Smooth muscle cell (in vitro differentiated cells): ENCODE results near the gene ATP5ME. TPM values are rescaled to one million over a fixed set of nuclear protein-coding genes. Genes with fewer than 3 reads are reported as not detected.

Source experiments
- DNase-seq: peaks from one replicate; lab custom pipeline; 2025; ENCODE audit not compliant: unreplicated experiment; lab: John Stamatoyannopoulos, UW
- H2AFZ ChIP-seq: fragments of 200-600 bp; sonication (generic); 2 replicates; pipeline ENCODE4 v1.6.0; 2016; ENCODE audit warnings: antibody characterized with exemption, low read depth, mild to moderate bottlenecking
- H3F3A ChIP-seq: fragments of 200-600 bp; sonication (generic); 2 replicates; pipeline ENCODE4 v1.6.0; 2017; ENCODE audit warnings: antibody characterized with exemption, low read depth
- H3K27ac ChIP-seq: fragments of 200-600 bp; sonication (generic); 2 replicates; pipeline ENCODE4 v1.5.1; 2016; ENCODE audit warnings: low read depth, mild to moderate bottlenecking
- H3K27me3 ChIP-seq: fragments of 200-600 bp; sonication (generic); 2 replicates; pipeline ENCODE4 v1.6.1; 2016; ENCODE audit warnings: low read depth, mild to moderate bottlenecking
- H3K36me3 ChIP-seq: fragments of 200-600 bp; sonication (generic); 2 replicates; pipeline ENCODE4 v1.5.1; 2016; ENCODE audit warnings: low read depth
- H3K4me1 ChIP-seq: fragments of 200-600 bp; sonication (generic); 2 replicates; pipeline ENCODE4 v1.5.1; 2016; ENCODE audit warnings: low read depth
- H3K4me2 ChIP-seq: fragments of 200-600 bp; sonication (generic); 2 replicates; pipeline ENCODE4 v1.6.0; 2016; ENCODE audit warnings: mild to moderate bottlenecking
- H3K4me3 ChIP-seq: fragments of 200-600 bp; sonication (generic); 2 replicates; pipeline ENCODE4 v1.5.1; 2016; ENCODE audit warnings: mild to moderate bottlenecking
- H3K79me2 ChIP-seq: fragments of 200-600 bp; sonication (generic); 2 replicates; pipeline ENCODE4 v1.6.0; 2016; ENCODE audit warnings: low read depth, mild to moderate bottlenecking
- H3K9ac ChIP-seq: fragments of 200-600 bp; sonication (generic); 2 replicates; pipeline ENCODE4 v1.6.0; 2016; ENCODE audit warnings: low read depth
- H3K9me3 ChIP-seq: fragments of 200-600 bp; sonication (generic); replicated peaks from 2 replicates; pipeline ENCODE4 v1.5.1; 2016; ENCODE audit warnings: low read depth
- H4K20me1 ChIP-seq: fragments of 200-600 bp; sonication (generic); 2 replicates; pipeline ENCODE4 v1.6.0; 2016; ENCODE audit warnings: low read depth
- WGBS: methylation state at CpG from one replicate; pipeline ENCODE4 v1.1.7; 2016; ENCODE audit warnings: low lambda C conversion rate; 5-methylcytosine and 5-hydroxymethylcytosine counted together
- polyA plus RNA-seq: library from polyadenylated mRNA; unstranded; fragments of >200 nt; fragmentation: Nextera tagmentation; extraction: Ambion mirVana; gene quantifications from 2 replicates; pipeline ENCODE4 v1.2.1, GENCODE V29; 2016
- total RNA-seq: library from RNA; depleted of rRNA; stranded (reverse); fragments of >200 nt; gene quantifications from 2 replicates; pipeline ENCODE4 v1.2.3, GENCODE V29; 2014
- TF ChIP-seq, protein P1 (sequence below): fragments of 200-600 bp; sonication (generic); IDR thresholded peaks from 2 replicates; pipeline ENCODE4 v1.5.1; 2017; ENCODE audit warnings: borderline replicate concordance, mild to moderate bottlenecking, antibody characterized with exemption; ENCODE audit not compliant: insufficient read depth, poor library complexity, severe bottlenecking

The ATP5ME gene
- total and polyA plus RNA-seq, 2 experiments from 2014 or later, result 95.4 to 699 TPM

DNA sequence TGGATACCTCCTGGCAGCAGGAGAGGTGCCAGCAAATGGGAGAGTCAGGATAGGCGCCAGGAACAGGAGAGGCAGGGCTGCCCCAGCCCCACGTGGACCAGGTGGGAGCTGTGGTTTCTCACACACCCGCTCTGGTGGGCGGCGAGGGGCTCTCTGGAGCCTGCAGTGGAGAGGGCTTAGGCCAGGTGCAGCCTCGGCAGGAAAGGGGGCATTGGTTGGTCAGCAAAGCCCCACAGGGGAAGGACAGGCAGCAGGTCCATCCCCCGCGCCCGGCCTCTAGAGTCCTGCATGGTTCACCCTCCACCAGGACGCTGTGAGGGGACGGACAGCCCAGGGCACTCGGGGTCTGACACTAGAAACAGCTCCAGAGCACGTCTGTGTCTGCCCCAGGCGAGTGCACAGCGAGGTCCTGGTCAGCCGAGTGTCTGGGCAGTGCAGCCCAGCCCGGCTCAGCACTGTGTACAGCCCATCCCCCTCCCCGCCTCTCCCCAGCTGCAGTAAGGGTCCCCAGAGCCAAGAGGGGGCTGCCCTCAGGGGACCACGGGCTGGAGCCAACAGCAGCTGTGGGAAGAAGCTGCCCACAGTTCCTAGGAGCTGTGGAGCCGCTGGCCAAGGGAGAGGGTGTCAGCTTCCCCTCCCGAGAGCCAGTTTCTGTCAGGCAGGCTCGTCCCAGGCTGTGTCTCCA lies 8.2 kb downstream of the ATP5ME start:
- Histone ChIP-seq H3K36me3 (no peaks in the 10 kb centered on the region), H4K20me1 (no peaks in the 10 kb centered on the region), H3K9ac (no peak overlapping the region), H3K79me2 (no peaks in the 10 kb centered on the region), H3K9me3 (no peaks in the 10 kb centered on the region), H3K27me3 (no peaks in the 10 kb centered on the region), H3K27ac (no peak overlapping the region), H3K4me1 (peaks cover 7% of the 10 kb centered on the region), H2AFZ (no peak overlapping the region), H3K4me2 (no peak overlapping the region), H3F3A (no peaks in the 10 kb centered on the region), H3K4me3 (no peak overlapping the region)
- DNase-seq, result no peak
- whole genome bisulfite sequencing, result 88% methylated on average over 20 of the region's 22 CpGs
- TF ChIP-seq, protein P1, sequence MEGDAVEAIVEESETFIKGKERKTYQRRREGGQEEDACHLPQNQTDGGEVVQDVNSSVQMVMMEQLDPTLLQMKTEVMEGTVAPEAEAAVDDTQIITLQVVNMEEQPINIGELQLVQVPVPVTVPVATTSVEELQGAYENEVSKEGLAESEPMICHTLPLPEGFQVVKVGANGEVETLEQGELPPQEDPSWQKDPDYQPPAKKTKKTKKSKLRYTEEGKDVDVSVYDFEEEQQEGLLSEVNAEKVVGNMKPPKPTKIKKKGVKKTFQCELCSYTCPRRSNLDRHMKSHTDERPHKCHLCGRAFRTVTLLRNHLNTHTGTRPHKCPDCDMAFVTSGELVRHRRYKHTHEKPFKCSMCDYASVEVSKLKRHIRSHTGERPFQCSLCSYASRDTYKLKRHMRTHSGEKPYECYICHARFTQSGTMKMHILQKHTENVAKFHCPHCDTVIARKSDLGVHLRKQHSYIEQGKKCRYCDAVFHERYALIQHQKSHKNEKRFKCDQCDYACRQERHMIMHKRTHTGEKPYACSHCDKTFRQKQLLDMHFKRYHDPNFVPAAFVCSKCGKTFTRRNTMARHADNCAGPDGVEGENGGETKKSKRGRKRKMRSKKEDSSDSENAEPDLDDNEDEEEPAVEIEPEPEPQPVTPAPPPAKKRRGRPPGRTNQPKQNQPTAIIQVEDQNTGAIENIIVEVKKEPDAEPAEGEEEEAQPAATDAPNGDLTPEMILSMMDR, result no peak

DNA sequence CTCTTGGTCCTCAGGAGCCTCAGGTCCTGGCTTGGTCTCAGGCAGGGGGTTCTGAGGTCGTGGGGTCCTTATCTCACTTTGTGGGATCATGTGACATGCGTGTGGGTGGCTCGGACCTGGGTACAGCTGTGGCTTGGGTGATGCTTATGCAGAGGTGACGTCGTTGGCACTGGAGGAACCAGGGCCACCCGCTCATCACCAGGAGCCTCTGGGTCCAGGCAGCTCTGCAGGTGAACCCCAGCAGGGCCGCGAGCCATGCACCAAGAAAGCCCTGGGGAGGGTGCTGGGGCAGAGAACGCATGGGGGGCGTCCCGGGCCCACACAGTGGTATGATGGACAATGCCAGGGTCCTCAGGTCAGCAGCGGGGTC lies 8.7 kb downstream of the ATP5ME start:
- Histone ChIP-seq H3K36me3 (no peaks in the 10 kb centered on the region), H3K27ac (no peak overlapping the region), H3K27me3 (no peaks in the 10 kb centered on the region), H3K9me3 (no peaks in the 10 kb centered on the region), H3K4me3 (no peak overlapping the region), H3K79me2 (no peaks in the 10 kb centered on the region), H3K9ac (no peak overlapping the region), H3K4me1 (peaks cover 7% of the 10 kb centered on the region), H2AFZ (no peak overlapping the region), H4K20me1 (no peaks in the 10 kb centered on the region), H3F3A (no peaks in the 10 kb centered on the region), H3K4me2 (no peak overlapping the region)
- TF ChIP-seq, protein P1, result no peak
- no peak for DNase-seq
- 92% methylated on average over 12 of the region's 12 CpGs for WGBS

DNA sequence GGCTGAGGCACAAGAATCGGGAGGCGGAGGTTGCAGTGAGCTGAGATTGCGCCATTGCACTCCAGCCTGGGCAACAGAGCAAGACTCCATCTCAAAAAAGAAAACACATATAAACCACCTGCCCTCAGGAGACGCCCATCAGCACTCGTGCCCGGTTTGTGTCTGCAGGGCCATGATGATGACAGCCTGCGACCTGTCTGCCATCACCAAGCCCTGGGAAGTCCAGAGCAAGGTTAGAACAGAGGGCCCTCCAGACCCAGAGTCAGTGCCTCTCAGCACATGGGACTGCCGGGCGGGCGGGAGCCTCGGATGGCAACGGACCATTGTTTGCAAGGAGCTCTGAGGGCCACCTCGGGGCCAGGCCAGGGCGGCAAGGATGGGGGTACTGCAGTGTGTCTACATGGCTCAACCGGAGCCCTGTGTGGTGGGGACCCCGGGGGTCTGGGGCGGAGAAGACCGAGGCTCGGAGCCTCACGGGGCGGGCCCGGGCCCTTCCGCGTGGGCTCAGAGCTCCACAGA lies 9.3 kb downstream of the ATP5ME start:
- Histone ChIP-seq H3K27me3 (no peaks in the 10 kb centered on the region), H3K4me1 (peaks cover 7% of the 10 kb centered on the region), H4K20me1 (no peaks in the 10 kb centered on the region), H3K9me3 (no peaks in the 10 kb centered on the region), H3F3A (no peaks in the 10 kb centered on the region), H3K4me3 (peak overlapping the region; percentile 81), H3K9ac (no peak overlapping the region), H3K4me2 (peak overlapping the region; percentile 96), H3K27ac (no peak overlapping the region), H3K79me2 (no peaks in the 10 kb centered on the region), H3K36me3 (no peaks in the 10 kb centered on the region), H2AFZ (no peak overlapping the region)
- TF ChIP-seq, protein P1, result no peak
- 95% methylated on average over 22 of the region's 24 CpGs for whole genome bisulfite sequencing
- DNase-seq, result no peak
